ENCODE results near the gene CTNNAL1.
"Not testable (repeated sequence)": the region's sequence is repeated elsewhere in the genome, so short reads cannot be mapped to it uniquely, and the experiment has no call there.

Gene CTNNAL1

DNA sequence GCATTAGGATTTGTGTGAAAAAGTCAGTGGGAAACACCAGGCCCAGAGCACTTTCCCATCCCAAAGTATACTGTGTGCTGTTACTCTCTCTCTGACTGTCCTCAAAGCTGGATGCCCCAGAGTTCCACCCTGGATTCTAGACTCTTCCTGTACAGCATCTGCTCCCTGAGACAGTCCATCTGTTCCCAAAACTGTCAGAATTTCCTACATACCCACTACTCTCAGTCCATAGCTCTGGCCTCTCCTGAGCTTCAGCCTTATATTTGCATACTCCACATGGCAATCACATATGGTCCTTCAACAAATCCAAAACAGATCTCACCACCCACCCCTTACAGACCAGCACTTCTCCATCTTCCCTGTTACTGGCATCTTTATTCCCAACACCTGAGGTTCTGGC lies 88.8 kb downstream of the CTNNAL1 start:
- DNase-seq, result no peak

- no peak for DNase-seq
These were observed 92.1 kb downstream of the CTNNAL1 start for GRCh38 chr9:108921200-108921599.

DNA sequence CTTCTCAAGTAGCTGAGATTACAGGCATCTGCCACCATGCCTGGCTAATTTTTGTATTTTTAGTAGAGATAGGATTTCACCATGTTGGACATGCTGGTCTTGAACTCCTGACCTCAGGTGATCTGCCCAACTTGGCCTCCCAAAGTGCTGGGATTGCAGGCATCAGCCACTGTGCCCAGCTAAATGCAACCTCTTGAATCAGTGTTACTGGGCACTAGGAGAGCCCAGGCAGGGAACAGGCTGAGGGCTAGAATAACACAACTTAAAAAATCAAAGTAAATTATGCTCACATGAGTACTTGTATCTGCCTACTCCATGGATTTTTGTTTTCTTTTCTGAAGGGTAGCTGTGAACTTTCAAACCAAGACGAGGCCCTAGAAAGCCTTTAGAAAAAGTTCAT lies 92.9 kb downstream of the CTNNAL1 start:
- DNase-seq, result not testable (repeated sequence)

GRCh38 chr9:108919517-108919916 lies 93.8 kb downstream of the CTNNAL1 start:
- no peak for DNase-seq

DNA sequence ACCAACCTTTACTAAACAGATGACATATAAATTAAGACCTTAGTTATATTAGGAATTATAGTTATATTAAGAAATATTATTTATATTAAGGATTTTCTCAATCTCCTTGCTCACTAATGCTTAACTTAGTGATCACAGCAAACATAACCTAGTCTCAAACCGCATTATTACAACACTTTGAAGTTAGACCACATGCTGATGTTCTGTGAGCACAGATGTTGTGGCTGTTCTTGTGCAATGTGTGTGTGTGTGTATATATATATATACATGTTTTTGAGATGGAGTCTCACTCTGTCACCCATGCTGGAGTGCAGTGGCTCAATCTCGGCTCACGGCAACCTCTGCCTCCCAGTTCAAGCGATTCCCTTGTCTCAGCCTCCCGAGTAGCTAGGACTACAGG lies 99.9 kb downstream of the CTNNAL1 start:
- no peak for DNase-seq

GRCh38 chr9:108911820-108912219 lies 101.5 kb downstream of the CTNNAL1 start:
- DNase-seq, result no peak

GRCh38 chr9:108910914-108911313 lies 102.4 kb downstream of the CTNNAL1 start:
- DNase-seq, result no peak

GRCh38 chr9:108910402-108910801 lies 102.9 kb downstream of the CTNNAL1 start:
- DNase-seq, result no peak

DNA sequence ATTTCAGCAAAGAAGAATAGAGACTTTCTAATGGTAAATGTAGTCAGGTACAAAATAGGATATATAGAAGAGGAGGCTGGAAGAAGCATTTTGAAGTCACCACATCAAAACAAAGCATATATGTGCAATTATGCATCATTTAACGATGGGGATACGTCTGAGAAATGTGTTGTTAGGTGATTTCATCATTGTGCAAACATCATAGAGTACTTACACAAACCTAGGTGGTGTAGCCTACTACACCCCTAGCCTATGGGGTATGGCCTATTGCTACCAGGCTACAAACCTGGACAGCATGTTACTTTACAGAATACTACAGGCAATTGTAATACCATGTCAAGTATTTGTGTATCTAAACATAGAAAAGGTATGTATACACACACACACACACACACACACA lies 107.8 kb downstream of the CTNNAL1 start:
- no peak for DNase-seq

GRCh38 chr9:108904161-108904560 lies 109.1 kb downstream of the CTNNAL1 start:
- no peak for DNase-seq

DNA sequence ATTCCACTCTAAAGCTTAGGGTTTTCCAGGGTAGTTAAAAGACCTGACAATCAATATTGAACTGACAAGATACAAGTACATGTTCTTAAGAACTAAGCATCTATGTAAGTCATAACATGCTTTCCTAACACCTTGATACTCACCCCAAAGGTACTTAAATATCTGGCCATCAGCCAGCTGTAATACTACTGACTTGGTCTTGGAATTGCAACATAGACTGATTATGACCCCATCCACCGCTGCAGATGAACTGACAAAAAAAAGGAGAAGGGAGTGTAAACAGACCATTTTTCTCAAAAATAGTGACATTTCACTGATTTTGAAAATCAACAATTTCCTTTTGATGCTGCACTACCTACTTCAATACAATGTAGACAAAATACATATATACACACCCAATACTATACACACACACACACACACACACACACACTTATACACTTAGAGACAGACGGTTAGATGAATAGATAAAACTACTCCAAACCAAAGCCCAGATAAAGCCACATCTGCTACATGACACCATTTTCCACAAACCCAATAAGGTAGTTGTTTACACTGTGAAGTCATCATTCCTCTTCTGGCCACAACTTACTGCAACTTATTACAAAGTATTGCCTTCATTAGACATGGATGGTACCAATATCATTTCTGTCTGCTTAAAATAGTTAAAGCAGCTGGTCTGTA lies 109.7 kb downstream of the CTNNAL1 start:
- no peak for DNase-seq

GRCh38 chr9:108900176-108900575 lies 113.1 kb downstream of the CTNNAL1 start:
- no peak for DNase-seq

DNA sequence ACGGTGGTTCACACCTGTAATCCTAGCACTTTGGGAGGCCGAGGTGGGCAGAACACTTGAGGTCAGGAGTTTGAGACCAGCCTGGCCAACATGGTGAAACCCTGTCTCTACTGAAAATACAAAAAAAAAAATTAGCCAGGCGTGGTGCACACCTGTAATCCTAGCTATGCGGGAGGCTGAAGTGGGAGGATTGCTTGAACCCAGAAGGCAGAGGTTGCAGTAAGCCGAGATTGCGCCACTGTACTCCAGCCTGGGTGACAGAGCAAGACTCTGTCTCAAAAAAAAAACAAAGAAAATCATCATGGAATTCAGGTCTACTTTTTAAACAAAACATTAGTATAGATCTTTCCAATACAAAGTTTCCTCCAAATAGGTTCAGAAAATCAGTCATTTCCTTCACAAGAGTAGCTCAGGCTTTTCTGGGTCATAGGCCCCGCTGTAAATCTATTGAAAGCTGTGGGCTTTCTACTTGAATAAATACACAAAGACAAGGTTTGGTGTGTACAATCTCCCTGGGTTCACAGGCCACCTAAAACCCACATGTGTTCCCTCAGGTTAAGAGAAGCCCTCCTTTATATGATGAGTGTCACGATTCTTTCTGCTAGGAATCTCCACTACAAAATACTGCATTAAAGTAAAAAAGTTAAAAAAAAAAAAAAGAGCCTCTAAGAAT lies 114.1 kb downstream of the CTNNAL1 start:
- DNase-seq, result not testable (repeated sequence)

GRCh38 chr9:108897324-108898096 lies 115.8 kb downstream of the CTNNAL1 start:
- no peak for DNase-seq

DNA sequence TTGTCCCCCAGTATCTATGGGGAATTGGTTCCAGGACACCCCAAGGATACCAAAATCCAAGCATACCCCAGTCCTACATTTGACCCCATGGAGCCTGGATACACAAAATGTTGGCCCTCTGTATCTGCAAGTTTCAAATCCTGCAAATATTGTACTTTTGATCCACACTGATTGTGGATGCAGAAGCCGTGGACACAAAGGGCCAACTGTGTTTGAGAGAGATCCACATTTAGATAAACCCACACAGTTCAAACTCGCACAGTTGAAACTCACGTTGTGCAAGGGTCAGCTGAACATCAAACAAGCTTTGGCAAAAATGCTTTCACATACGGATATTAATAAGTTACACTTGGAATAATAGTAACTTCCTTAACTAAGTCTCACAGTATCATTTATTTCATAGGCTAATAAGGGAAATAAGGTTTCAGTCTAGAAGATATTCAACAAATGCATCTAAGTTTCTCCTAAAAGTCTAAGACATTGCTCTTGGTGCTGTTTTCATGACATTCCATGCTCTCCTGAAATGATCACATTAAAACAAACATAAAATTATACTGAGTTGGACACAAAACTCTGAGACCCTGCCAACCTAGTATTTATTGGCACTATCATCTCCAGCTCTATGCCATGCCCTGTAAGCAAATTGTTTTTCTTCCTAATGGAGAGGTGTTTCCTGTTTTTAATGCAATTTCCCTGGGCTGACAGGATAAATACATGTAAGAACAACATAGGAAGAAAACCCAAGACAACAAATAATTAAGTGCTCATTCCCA lies 118.9 kb downstream of the CTNNAL1 start:
- no peak for DNase-seq
